ENCODE measurements around the gene NHLRC3. TPM values are rescaled to one million over a fixed set of nuclear protein-coding genes. Genes with fewer than 3 reads are reported as not detected.

The NHLRC3 gene
- total and polyA plus RNA-seq, 12 donors: 6.6 to 52.1 (median 19.4) TPM

DNA sequence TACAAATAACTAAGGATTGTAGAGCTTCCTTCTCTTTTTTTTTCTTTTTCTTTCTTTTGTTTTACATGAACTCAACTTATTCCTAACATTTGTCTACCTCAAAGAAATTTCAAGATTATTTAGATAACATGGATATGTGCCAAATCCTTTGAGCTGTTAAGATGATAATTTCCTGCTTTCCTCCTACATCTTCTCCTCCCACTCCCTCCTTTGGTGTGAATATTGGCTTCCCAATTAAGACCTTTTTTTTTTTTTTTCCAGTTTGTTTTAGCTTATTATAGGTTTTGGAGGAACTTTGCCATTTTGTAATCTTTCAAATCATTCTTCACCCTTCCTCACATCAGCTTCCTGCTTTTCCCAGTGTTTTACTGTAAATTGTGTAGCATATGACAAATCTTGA is 10.6 kb downstream of the NHLRC3 start:
- Histone ChIP-seq H3K4me1 (replicated peaks in 1 of 2) (no peaks in the 10 kb centered on the region), H3K36me3 (replicated peaks in 1 of 2) (peaks cover 0 to 5% of the 10 kb centered on the region in 2 donors), H3K9me3 (replicated peaks in 1 of 3) (no peaks in the 10 kb centered on the region), H3K27ac (no peak overlapping the region), H3K27me3 (no peaks in the 10 kb centered on the region), H3K4me3 (no peak overlapping the region)
- TF ChIP-seq POLR2A (IDR thresholded peaks at IDR 0.05): no peak
- TF ChIP-seq, protein P1, sequence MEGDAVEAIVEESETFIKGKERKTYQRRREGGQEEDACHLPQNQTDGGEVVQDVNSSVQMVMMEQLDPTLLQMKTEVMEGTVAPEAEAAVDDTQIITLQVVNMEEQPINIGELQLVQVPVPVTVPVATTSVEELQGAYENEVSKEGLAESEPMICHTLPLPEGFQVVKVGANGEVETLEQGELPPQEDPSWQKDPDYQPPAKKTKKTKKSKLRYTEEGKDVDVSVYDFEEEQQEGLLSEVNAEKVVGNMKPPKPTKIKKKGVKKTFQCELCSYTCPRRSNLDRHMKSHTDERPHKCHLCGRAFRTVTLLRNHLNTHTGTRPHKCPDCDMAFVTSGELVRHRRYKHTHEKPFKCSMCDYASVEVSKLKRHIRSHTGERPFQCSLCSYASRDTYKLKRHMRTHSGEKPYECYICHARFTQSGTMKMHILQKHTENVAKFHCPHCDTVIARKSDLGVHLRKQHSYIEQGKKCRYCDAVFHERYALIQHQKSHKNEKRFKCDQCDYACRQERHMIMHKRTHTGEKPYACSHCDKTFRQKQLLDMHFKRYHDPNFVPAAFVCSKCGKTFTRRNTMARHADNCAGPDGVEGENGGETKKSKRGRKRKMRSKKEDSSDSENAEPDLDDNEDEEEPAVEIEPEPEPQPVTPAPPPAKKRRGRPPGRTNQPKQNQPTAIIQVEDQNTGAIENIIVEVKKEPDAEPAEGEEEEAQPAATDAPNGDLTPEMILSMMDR (IDR thresholded peaks at IDR 0.05): no peak
- intact Hi-C loops (cut with DNase I): no loop called here
- no peak for DNase-seq

DNA sequence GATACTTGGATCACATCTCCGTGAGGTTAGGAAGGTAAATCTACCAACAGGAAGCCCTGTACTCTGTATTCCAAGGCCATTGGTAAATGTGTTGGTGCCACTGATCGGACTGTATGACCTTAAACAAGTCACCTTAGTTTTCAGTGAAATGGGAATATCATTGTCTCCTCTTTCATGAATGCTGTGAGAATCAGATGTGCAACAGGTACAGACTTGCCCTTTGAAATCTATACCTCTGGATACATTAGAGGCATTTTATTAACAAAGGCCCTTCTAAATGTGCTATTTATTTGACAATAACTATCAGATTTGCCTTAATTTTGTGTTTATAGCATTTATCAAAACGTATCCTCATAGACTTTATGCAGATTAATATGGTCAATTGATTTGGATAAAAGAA is 11.0 kb downstream of the NHLRC3 start:
- Histone ChIP-seq H3K27me3 (no peaks in the 10 kb centered on the region), H3K9me3 (replicated peaks in 1 of 3) (no peaks in the 10 kb centered on the region), H3K27ac (no peak overlapping the region), H3K4me1 (replicated peaks in 1 of 2) (no peaks in the 10 kb centered on the region), H3K4me3 (no peak overlapping the region), H3K36me3 (replicated peaks in 1 of 2) (peaks cover 0 to 5% of the 10 kb centered on the region in 2 donors)
- DNase-seq: no peak
- TF ChIP-seq, protein P1 (IDR thresholded peaks at IDR 0.05): no peak
- no peak for TF ChIP-seq POLR2A (IDR thresholded peaks at IDR 0.05)
- intact Hi-C loops (cut with DNase I): no loop called here
- WGBS, 4 donors: 83 to 90% (median 86%) methylated on average over 3 of the region's 3 CpGs

DNA sequence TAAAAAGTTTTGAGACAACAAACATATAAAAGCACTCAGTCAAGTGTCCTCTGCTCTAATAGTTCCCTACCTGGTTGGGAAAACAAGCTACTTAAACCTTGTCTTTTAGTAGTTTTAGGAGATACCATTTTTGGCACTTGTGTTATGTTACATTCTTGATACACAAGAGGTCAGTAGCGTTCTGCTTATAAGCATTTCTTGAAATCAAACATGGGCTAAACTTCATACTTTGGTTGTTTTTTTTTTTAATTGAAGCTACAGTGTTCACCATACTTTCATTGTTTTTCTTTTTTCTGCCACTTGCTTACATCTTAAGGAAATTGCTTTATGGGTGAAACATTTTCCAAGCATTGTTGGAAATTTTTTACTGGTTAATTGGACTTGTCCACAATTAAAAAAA is 12.9 kb downstream of the NHLRC3 start:
- WGBS, 4 donors: 30 to 52% (median 37%) methylated on average over 1 of the region's 1 CpG
- Histone ChIP-seq H3K36me3 (replicated peaks in 1 of 2) (no peaks in the 10 kb centered on the region), H3K4me1 (replicated peaks in 1 of 2) (no peaks in the 10 kb centered on the region), H3K4me3 (no peak overlapping the region), H3K9me3 (replicated peaks in 1 of 3) (no peaks in the 10 kb centered on the region), H3K27me3 (no peaks in the 10 kb centered on the region), H3K27ac (no peak overlapping the region)
- intact Hi-C loops (cut with DNase I): loop anchor here in 1 of 2 donors (10.0 kb wide), 1 partner anchor 564 kb away; no protein-coding TSS in a partner anchor
- DNase-seq: no peak
- TF ChIP-seq, protein P1 (IDR thresholded peaks at IDR 0.05): peak in 5 of 6 experiments; percentile 18 to 54 (median 46)
- TF ChIP-seq POLR2A (IDR thresholded peaks at IDR 0.05): no peak

DNA sequence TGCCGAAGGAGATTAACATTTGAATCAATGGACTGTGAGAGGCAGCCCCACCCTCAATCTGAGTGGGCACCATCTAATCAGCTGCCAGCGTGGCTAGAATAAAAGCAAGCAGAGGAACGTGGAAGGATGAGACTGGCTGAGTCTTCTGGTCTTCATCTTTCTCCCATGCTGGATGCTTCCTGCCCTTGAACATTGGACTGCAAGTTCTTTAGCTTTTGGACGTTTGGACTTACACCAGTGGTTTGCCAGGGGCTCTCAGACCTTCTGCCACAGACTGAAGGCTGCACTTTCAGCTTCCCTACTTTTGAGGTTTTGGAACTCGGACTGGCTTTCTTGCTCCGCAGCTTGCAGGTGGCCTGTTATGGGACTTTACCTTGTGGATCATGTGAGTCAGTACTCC is 14.7 kb downstream of the NHLRC3 start:
- Histone ChIP-seq H3K4me3 (no peak overlapping the region), H3K9me3 (replicated peaks in 1 of 3) (no peaks in the 10 kb centered on the region), H3K36me3 (replicated peaks in 1 of 2) (no peaks in the 10 kb centered on the region), H3K27me3 (no peaks in the 10 kb centered on the region), H3K4me1 (replicated peaks in 1 of 2) (no peaks in the 10 kb centered on the region), H3K27ac (no peak overlapping the region)
- 86 to 93% (median 91%) methylated on average over 6 of the region's 6 CpGs for WGBS, 4 donors
- no peak for DNase-seq
- TF ChIP-seq POLR2A (IDR thresholded peaks at IDR 0.05): no peak
- TF ChIP-seq, protein P1 (IDR thresholded peaks at IDR 0.05): no peak
- intact Hi-C loops (cut with DNase I): loop anchor here in 1 of 2 donors (10.0 kb wide), 1 partner anchor 562 kb away; no protein-coding TSS in a partner anchor

All from adrenal gland (tissue), 12 donors.